Keratinocyte (primary cell): ENCODE data around the gene CRACR2A. TPM values are rescaled to one million over a fixed set of nuclear protein-coding genes. Genes with fewer than 3 reads are reported as not detected.

Experiments used
- DNase-seq: peaks from one replicate; pipeline ENCODE4 v3.0.0-alpha.2; 2011; ENCODE audit warnings: low read depth, missing footprints, low spot score
- FAIRE-seq: peaks from 2 replicates; lab custom pipeline; 2011; peaks lifted over from hg19 to GRCh38; lab: Jason Lieb, UNC
- H2AFZ ChIP-seq: 2 replicates; pipeline ENCODE4 v1.6.0; 2012; ENCODE audit warnings: low read length, control low read depth, inconsistent platforms; ENCODE audit not compliant: control insufficient read depth
- H3K27ac ChIP-seq: 2 replicates; pipeline ENCODE4 v1.5.1; 2011; ENCODE audit warnings: low read length; ENCODE audit not compliant: control insufficient read depth, insufficient read depth
- H3K27me3 ChIP-seq: 3 replicates; pipeline ENCODE4 v1.6.0; 2011; ENCODE audit warnings: low read length; ENCODE audit not compliant: control insufficient read depth, insufficient read depth; ENCODE audit errors: extremely low read depth
- H3K36me3 ChIP-seq, 2 experiments: 2 replicates in 1 of 2; 3 replicates in 1 of 2; pipeline ENCODE4 v1.5.1; 2011; ENCODE audit warnings: low read length in 2 of 2, mild to moderate bottlenecking in 1 of 2; ENCODE audit not compliant: control insufficient read depth in 2 of 2, insufficient read depth in 2 of 2; ENCODE audit errors: extremely low read depth in 1 of 2
- H3K4me1 ChIP-seq: 3 replicates; pipeline ENCODE4 v1.5.1; 2011; ENCODE audit warnings: low read length; ENCODE audit not compliant: control insufficient read depth, insufficient read depth; ENCODE audit errors: extremely low read depth
- H3K4me2 ChIP-seq: 3 replicates; pipeline ENCODE4 v1.6.0; 2011; ENCODE audit warnings: low read depth, low read length; ENCODE audit not compliant: control insufficient read depth, insufficient read depth; ENCODE audit errors: extremely low read depth
- H3K4me3 ChIP-seq, 3 experiments: fragments of 200-600 bp in 1 of 3; sonication (generic) in 1 of 3; 2 replicates in 2 of 3; 3 replicates in 1 of 3; pipeline ENCODE4 v1.5.1; 2011 to 2016; ENCODE audit warnings: low read length in 3 of 3, mild to moderate bottlenecking in 3 of 3, control low read depth in 2 of 3, inconsistent platforms in 1 of 3, low read depth in 1 of 3, mixed read lengths in 1 of 3, mixed run types in 1 of 3, moderate library complexity in 1 of 3; ENCODE audit not compliant: control insufficient read depth in 2 of 3, insufficient read depth in 2 of 3; ENCODE audit errors: extremely low read depth in 1 of 3
- H3K79me2 ChIP-seq: 2 replicates; pipeline ENCODE4 v1.6.0; 2012; ENCODE audit warnings: low read length; ENCODE audit not compliant: control insufficient read depth, insufficient read depth
- H3K9ac ChIP-seq: 3 replicates; pipeline ENCODE4 v1.6.0; 2011; ENCODE audit warnings: low read length; ENCODE audit not compliant: control insufficient read depth, insufficient read depth; ENCODE audit errors: extremely low read depth
- H3K9me1 ChIP-seq: 3 replicates; pipeline ENCODE4 v1.6.0; 2011; ENCODE audit warnings: low read length; ENCODE audit not compliant: control insufficient read depth, insufficient read depth; ENCODE audit errors: extremely low read depth
- H3K9me3 ChIP-seq: 2 replicates; pipeline ENCODE4 v1.5.1; 2012; ENCODE audit warnings: low read depth, low read length; ENCODE audit not compliant: control insufficient read depth
- H4K20me1 ChIP-seq: 3 replicates; pipeline ENCODE4 v1.6.0; 2011; ENCODE audit warnings: low read length; ENCODE audit not compliant: control insufficient read depth, insufficient read depth; ENCODE audit errors: extremely low read depth
- CTCF ChIP-seq, 3 experiments: IDR thresholded peaks in 1 of 3; conservative IDR thresholded peaks in 1 of 3; optimal IDR thresholded peaks in 1 of 3; 2 replicates in 2 of 3; 3 replicates in 1 of 3; pipeline versions ENCODE3 to v1.5.1; 2011; ENCODE audit warnings: low read length in 3 of 3, mild to moderate bottlenecking in 3 of 3, moderate library complexity in 2 of 3, control low read depth in 1 of 3, inconsistent platforms in 1 of 3; ENCODE audit not compliant: insufficient read depth in 2 of 3; ENCODE audit errors: extremely low read depth in 1 of 3
- EZH2 ChIP-seq: IDR thresholded peaks from one replicate; pipeline ENCODE4 v1.6.1; 2012; ENCODE audit warnings: inconsistent platforms, mild to moderate bottlenecking, low read length, moderate library complexity
- dilution Hi-C: fragments of 300-500 bp; cut with MboI; formaldehyde crosslinking; loops from one replicate; pipeline ENCODE4 v1.7.0; 2020; ENCODE audit warnings: low sequenced_read_pairs; ENCODE audit not compliant: extremely low pct_ligation_motif_present
- polyA plus RNA-seq, 5 experiments: library from polyadenylated mRNA; depleted of rRNA in 3 of 5; stranded (reverse) in 3 of 5; stranded (forward) in 1 of 5; unstranded in 1 of 5; fragments of >200 nt; gene quantifications; 1 replicate in 1 of 5; 2 replicates in 3 of 5; 3 replicates in 1 of 5; pipeline versions ENCODE4 v1.2.1 to v1.2.3, GENCODE V29; 2011 to 2012; ENCODE audit warnings: missing spikeins in 2 of 5, low read depth in 1 of 5, low replicate concordance in 1 of 5

Gene CRACR2A
- polyA plus RNA-seq, 1 donor (not counting 4 experiments of a cell fraction or from before 2014, with no cell fraction given): 0.30 TPM

DNA sequence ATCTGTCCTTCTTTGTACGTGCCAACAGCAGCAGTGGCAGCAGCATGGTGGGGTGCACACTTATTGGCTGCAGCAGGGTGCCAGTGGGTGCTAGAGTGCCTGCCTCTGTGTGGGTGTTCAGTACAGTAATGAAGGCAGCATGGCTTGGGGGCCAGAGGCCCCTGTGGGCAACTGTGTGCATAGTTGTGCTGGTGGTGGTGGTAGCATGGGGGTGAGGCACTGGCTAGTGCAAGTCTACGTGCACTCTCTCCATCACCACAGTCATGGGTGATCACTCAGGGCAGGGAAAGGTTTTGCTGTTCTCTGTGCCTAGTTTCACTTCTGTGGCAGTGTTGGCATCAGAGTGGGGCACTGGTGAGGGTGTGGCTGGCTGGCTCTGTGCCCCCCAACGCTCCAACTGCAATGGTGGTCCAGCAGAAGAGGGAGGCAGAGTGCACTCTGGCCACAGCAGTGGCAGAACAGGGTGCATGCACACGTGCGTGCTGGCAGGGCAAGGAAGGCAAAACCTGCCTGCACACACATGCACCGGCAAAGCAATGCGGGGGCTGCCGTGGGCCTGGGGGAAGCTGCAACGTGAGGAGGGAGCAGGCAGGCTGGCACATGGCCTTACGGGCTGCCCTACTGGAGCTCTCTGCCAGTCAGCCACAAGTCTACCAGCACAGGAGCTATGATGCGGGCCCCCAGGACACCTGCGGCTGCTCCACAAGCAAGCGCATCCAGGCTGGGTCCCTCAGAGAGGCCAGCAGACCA is 60.1 kb downstream of the CRACR2A start:
- dilution Hi-C loops: no loop called here
- no peak overlapping the region for H2AFZ ChIP-seq
- H3K36me3 ChIP-seq: no peaks in the 10 kb centered on the region
- DNase-seq (no peak), FAIRE-seq (no peak)
- H3K4me2 ChIP-seq: no peak overlapping the region
- TF ChIP-seq EZH2: no peak
- no peak for TF ChIP-seq CTCF (optimal IDR thresholded peaks at IDR 0.05 in 1 of 3, IDR thresholded peaks at IDR 0.05 in 1 of 3, conservative IDR thresholded peaks at IDR 0.05 in 1 of 3; ENCODE audit: extremely low read depth in 1 of 3, insufficient read depth in 2 of 3, low read length in 3 of 3)
- H4K20me1 ChIP-seq: no peaks in the 10 kb centered on the region
- H3K4me1 ChIP-seq: peaks cover 2% of the 10 kb centered on the region
- no peaks in the 10 kb centered on the region for H3K9me3 ChIP-seq
- no peak overlapping the region for H3K9ac ChIP-seq
- H3K9me1 ChIP-seq: no peaks in the 10 kb centered on the region
- no peak overlapping the region for H3K4me3 ChIP-seq
- no peak overlapping the region for H3K27ac ChIP-seq
- peaks cover 8% of the 10 kb centered on the region for H3K27me3 ChIP-seq
- H3K79me2 ChIP-seq: no peaks in the 10 kb centered on the region

DNA sequence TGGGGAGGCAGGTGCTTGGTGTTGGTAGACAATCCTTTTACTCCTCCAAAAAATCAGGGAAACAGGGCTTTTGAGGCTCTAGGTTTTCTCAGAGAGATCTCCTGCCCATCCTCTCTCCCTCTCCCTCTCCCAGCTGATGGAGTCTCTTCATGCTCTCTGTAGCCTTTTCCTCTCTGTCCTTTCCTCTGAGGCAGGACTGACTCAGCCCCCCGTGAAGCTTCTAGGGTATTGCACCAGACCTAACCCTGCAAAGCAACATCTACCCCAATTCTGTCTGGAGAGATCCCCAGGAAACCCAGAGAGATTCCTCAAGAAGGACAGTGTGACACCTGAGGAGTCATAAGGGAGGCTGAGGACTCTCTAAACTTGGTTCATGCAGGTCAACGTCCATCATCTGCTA is 66.4 kb downstream of the CRACR2A start:
- no peak overlapping the region for H3K27ac ChIP-seq
- H4K20me1 ChIP-seq: no peaks in the 10 kb centered on the region
- H3K79me2 ChIP-seq: no peaks in the 10 kb centered on the region
- dilution Hi-C loops: no loop called here
- H3K9me3 ChIP-seq: no peaks in the 10 kb centered on the region
- FAIRE-seq (no peak), DNase-seq (no peak)
- no peak overlapping the region for H3K4me2 ChIP-seq
- no peaks in the 10 kb centered on the region for H3K9me1 ChIP-seq
- TF ChIP-seq CTCF (optimal IDR thresholded peaks at IDR 0.05 in 1 of 3, IDR thresholded peaks at IDR 0.05 in 1 of 3, conservative IDR thresholded peaks at IDR 0.05 in 1 of 3; ENCODE audit: extremely low read depth in 1 of 3, insufficient read depth in 2 of 3, low read length in 3 of 3) (no peak), EZH2 (no peak)
- H3K27me3 ChIP-seq: peaks cover 13% of the 10 kb centered on the region
- H3K4me1 ChIP-seq: no peaks in the 10 kb centered on the region
- H3K9ac ChIP-seq: no peak overlapping the region
- H3K36me3 ChIP-seq: no peaks in the 10 kb centered on the region
- H2AFZ ChIP-seq: no peak overlapping the region
- H3K4me3 ChIP-seq: no peak overlapping the region
